ENCODE results near the gene PBOV1. TPM values are rescaled to one million over a fixed set of nuclear protein-coding genes. Genes with fewer than 3 reads are reported as not detected.

Gene PBOV1
- total and polyA plus RNA-seq, 12 donors, result not detected

DNA sequence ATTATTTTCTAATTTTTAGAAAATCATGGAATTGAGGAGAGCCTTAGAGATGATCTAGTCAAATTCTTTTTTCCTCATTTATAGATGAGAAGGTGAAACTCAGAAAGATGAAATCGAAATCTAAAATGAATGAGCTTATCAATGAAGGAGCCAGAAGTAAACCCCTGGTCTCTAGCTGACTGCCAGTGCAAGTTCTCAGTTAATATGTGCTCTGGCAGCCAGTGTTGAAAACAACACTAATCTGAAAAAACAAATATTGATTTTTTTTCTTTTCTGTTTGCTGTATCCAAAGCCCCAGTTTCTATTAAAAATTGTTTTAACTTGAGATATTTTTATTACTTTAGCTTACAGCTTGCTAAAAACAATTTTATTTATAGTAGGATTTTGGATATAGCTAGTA, 21.5 kb upstream of the PBOV1 start:
- no peak for DNase-seq
- H3K36me3 ChIP-seq (replicated peaks in 1 of 2), result no peaks in the 10 kb centered on the region

DNA sequence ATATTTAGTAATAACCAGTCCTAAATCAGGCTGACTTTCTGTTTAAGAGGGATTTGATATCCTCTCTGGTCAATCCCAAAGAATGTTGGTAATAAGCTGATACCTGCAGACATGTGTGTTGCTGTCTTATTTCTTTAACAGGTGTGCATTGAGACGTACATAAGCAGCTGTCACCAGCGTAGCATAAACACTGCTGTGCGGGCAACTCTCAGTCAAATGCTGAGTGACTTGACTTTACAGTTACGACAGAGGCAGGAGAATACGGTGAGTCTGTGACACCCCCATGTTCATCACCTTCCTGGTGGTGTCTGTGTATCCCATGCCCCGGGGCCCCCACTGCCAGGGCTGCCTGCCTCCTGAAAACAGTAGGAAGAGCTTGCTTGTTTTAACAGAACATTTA, 20.1 kb upstream of the PBOV1 start:
- H3K36me3 ChIP-seq (replicated peaks in 1 of 2), result no peaks in the 10 kb centered on the region
- peaks cover 5% of the 10 kb centered on the region for H3K27me3 ChIP-seq
- intact Hi-C loops (cut with DNase I), result no loop called here
- TF ChIP-seq CTCF (IDR thresholded peaks at IDR 0.05), result no peak
- no peak for TF ChIP-seq POLR2A (IDR thresholded peaks at IDR 0.05)
- 79 to 90% (median 83%) methylated on average over 6 of the region's 6 CpGs for WGBS, 4 donors
- no peaks in the 10 kb centered on the region for H3K4me1 ChIP-seq (replicated peaks in 1 of 2)
- no peak overlapping the region for H3K27ac ChIP-seq
- no peaks in the 10 kb centered on the region for H3K9me3 ChIP-seq (replicated peaks in 1 of 3)
- no peak overlapping the region for H3K4me3 ChIP-seq
- DNase-seq, result no peak

More for the DNA sequence above, 21.5 kb upstream of the PBOV1 start:
- TF ChIP-seq CTCF (IDR thresholded peaks at IDR 0.05), result no peak
- no peak for TF ChIP-seq POLR2A (IDR thresholded peaks at IDR 0.05)
- no peaks in the 10 kb centered on the region for H3K9me3 ChIP-seq (replicated peaks in 1 of 3)
- peaks cover 5% of the 10 kb centered on the region for H3K27me3 ChIP-seq
- no peak overlapping the region for H3K27ac ChIP-seq
- no peaks in the 10 kb centered on the region for H3K4me1 ChIP-seq (replicated peaks in 1 of 2)
- intact Hi-C loops (cut with DNase I), result no loop called here
- WGBS, 4 donors, result 89 to 100% (median 90%) methylated on average over 1 of the region's 1 CpG
- H3K4me3 ChIP-seq, result no peak overlapping the region

GRCh38 chr6:138237463-138237862, 19.2 kb upstream of the PBOV1 start:
- Histone ChIP-seq H3K4me3 (no peak overlapping the region), H3K27ac (no peak overlapping the region), H3K9me3 (replicated peaks in 1 of 3) (no peaks in the 10 kb centered on the region), H3K4me1 (replicated peaks in 1 of 2) (no peaks in the 10 kb centered on the region), H3K27me3 (peaks cover 5% of the 10 kb centered on the region), H3K36me3 (replicated peaks in 1 of 2) (no peaks in the 10 kb centered on the region)
- 78 to 94% (median 87%) methylated on average over 2 of the region's 2 CpGs for WGBS, 4 donors
- intact Hi-C loops (cut with DNase I), result no loop called here
- DNase-seq, result no peak
- TF ChIP-seq POLR2A (IDR thresholded peaks at IDR 0.05) (no peak), CTCF (IDR thresholded peaks at IDR 0.05) (no peak)

- Histone ChIP-seq H3K27me3 (peaks cover 5% of the 10 kb centered on the region), H3K36me3 (replicated peaks in 1 of 2) (no peaks in the 10 kb centered on the region), H3K4me3 (no peak overlapping the region), H3K4me1 (replicated peaks in 1 of 2) (no peaks in the 10 kb centered on the region), H3K9me3 (replicated peaks in 1 of 3) (no peaks in the 10 kb centered on the region), H3K27ac (no peak overlapping the region)
- intact Hi-C loops (cut with DNase I), result no loop called here
- WGBS, 4 donors, result 77 to 90% (median 80%) methylated on average over 1 of the region's 1 CpG
- TF ChIP-seq POLR2A (IDR thresholded peaks at IDR 0.05) (no peak), CTCF (IDR thresholded peaks at IDR 0.05) (no peak)
- DNase-seq, result no peak
Measured at GRCh38 chr6:138235693-138236092, 17.4 kb upstream of the PBOV1 start.
